ENCODE results near the gene BBS9.

Gene BBS9

GRCh38 chr7:33628894-33629293 lies 499.5 kb downstream of the BBS9 start:
- DNase-seq = no peak

- DNase-seq = no peak
Measured at GRCh38 chr7:33630359-33630758, 501.0 kb downstream of the BBS9 start.

GRCh38 chr7:33632322-33632721 lies 503.0 kb downstream of the BBS9 start:
- no peak for DNase-seq

- no peak for DNase-seq
Measured at GRCh38 chr7:33632840-33633525, 503.6 kb downstream of the BBS9 start.

GRCh38 chr7:33634606-33635005 lies 505.2 kb downstream of the BBS9 start:
- no peak for DNase-seq

- DNase-seq = no peak
Measured at GRCh38 chr7:33636359-33636758, 507.0 kb downstream of the BBS9 start.

GRCh38 chr7:33639552-33640197 lies 510.3 kb downstream of the BBS9 start:
- DNase-seq = no peak

GRCh38 chr7:33640741-33641140 lies 511.4 kb downstream of the BBS9 start:
- DNase-seq = no peak

- no peak for DNase-seq
Measured at GRCh38 chr7:33642312-33642711, 512.9 kb downstream of the BBS9 start.

- no peak for DNase-seq
Measured at GRCh38 chr7:33643530-33643929, 514.2 kb downstream of the BBS9 start.

- no peak for DNase-seq
Measured at GRCh38 chr7:33644489-33644888, 515.1 kb downstream of the BBS9 start.

- no peak for DNase-seq
Measured at GRCh38 chr7:33645104-33645503, 515.7 kb downstream of the BBS9 start.

- no peak for DNase-seq
Measured at GRCh38 chr7:33646166-33646565, 516.8 kb downstream of the BBS9 start.

- DNase-seq = no peak
Measured at GRCh38 chr7:33646891-33647391, 517.6 kb downstream of the BBS9 start.

GRCh38 chr7:33649476-33650441 lies 520.4 kb downstream of the BBS9 start:
- DNase-seq = no peak

GRCh38 chr7:33650828-33651227 lies 521.5 kb downstream of the BBS9 start:
- no peak for DNase-seq

- no peak for DNase-seq
Measured at GRCh38 chr7:33651998-33652515, 522.7 kb downstream of the BBS9 start.

GRCh38 chr7:33654676-33655075 lies 525.3 kb downstream of the BBS9 start:
- DNase-seq = no peak

Measured in activated T-cell treated with anti-CD3 and anti-CD28 coated beads for 4 hours (primary cell).